ENCODE results near the gene NCKAP5.

DNA sequence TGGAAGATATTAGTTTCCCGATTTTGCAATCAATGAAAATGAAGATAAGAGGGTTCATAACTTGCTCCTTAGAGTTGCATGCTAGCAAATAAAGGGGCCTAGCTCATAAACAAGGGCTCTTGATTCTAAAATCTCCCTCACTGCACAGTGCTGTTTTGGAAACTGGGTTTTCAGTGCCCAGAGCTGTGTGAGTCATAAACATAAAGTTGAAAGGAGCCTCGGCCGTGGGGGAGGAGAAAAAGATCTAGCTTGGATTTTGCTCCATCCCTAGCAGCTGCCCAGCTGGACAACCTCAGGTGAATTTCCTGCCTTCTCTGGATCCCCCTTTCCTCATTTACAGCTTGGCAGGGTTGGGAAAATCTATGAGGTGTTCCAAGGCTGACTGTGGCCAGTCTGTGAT lies 940.7 kb downstream of the NCKAP5 start:
- TF ChIP-seq, protein P1, sequence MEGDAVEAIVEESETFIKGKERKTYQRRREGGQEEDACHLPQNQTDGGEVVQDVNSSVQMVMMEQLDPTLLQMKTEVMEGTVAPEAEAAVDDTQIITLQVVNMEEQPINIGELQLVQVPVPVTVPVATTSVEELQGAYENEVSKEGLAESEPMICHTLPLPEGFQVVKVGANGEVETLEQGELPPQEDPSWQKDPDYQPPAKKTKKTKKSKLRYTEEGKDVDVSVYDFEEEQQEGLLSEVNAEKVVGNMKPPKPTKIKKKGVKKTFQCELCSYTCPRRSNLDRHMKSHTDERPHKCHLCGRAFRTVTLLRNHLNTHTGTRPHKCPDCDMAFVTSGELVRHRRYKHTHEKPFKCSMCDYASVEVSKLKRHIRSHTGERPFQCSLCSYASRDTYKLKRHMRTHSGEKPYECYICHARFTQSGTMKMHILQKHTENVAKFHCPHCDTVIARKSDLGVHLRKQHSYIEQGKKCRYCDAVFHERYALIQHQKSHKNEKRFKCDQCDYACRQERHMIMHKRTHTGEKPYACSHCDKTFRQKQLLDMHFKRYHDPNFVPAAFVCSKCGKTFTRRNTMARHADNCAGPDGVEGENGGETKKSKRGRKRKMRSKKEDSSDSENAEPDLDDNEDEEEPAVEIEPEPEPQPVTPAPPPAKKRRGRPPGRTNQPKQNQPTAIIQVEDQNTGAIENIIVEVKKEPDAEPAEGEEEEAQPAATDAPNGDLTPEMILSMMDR (IDR thresholded peaks at IDR 0.05): no peak
- TF ChIP-seq EZH2 (IDR thresholded peaks at IDR 0.05; ENCODE audit: borderline replicate concordance, insufficient read depth, low read depth, low read length, poor library complexity, severe bottlenecking): no peak
